SK-N-SH (cell line): Measurements from ENCODE around the gene APLP2. TPM values are rescaled to one million over a fixed set of nuclear protein-coding genes. Genes with fewer than 3 reads are reported as not detected.

Experiments used
- CTCF ChIA-PET: fragments of 300-600, 350-600 bp; formaldehyde crosslinking; extraction: SDS; loops from one replicate; lab custom pipeline; 2021; lab: Yijun Ruan, JAX
- POLR2A ChIA-PET: fragments of 350-600 bp; sonication (Branson Sonifier 250); formaldehyde crosslinking; extraction: SDS; loops from one replicate; lab custom pipeline; 2020; ENCODE audit warnings: antibody characterized with exemption, inconsistent platforms; lab: Yijun Ruan, JAX
- DNase-seq: peaks from one replicate; pipeline ENCODE4 v3.0.0; 2012
- H2AFZ ChIP-seq: fragments of 200-600 bp; sonication (generic); 2 replicates; pipeline ENCODE4 v1.8.1; 2016; ENCODE audit warnings: antibody characterized with exemption, mild to moderate bottlenecking, low read depth
- H3F3A ChIP-seq: fragments of 200-600 bp; sonication (generic); replicated peaks from 2 replicates; pipeline ENCODE3; 2016; ENCODE audit warnings: antibody characterized with exemption, mild to moderate bottlenecking; ENCODE audit not compliant: insufficient read depth
- H3K27ac ChIP-seq, 2 experiments: fragments of 200-500 bp in 1 of 2; fragments of 200-600 bp in 1 of 2; sonication (Bioruptor generic) in 1 of 2; sonication (generic), shearing (Covaris generic) in 1 of 2; 2 replicates each; pipeline versions ENCODE4 v1.5.1 to v1.6.1; 2014 to 2016; ENCODE audit warnings: low read depth in 2 of 2, inconsistent platforms in 1 of 2, low read length in 1 of 2, mild to moderate bottlenecking in 1 of 2, mixed read lengths in 1 of 2
- H3K27me3 ChIP-seq: fragments of 200-600 bp; sonication (generic), shearing (Covaris generic); 2 replicates; pipeline ENCODE4 v1.6.1; 2016; ENCODE audit warnings: mixed run types; ENCODE audit not compliant: insufficient read depth
- H3K36me3 ChIP-seq, 2 experiments: fragments of 200-500 bp in 1 of 2; fragments of 200-600 bp in 1 of 2; sonication (Bioruptor generic) in 1 of 2; sonication (generic) in 1 of 2; replicated peaks in 1 of 2; 2 replicates each; pipeline versions ENCODE3 to v1.5.1; 2014 to 2016; ENCODE audit warnings: low read length in 1 of 2, mild to moderate bottlenecking in 1 of 2; ENCODE audit not compliant: insufficient read depth in 2 of 2, control insufficient read depth in 1 of 2
- H3K4me1 ChIP-seq, 2 experiments: fragments of 200-500 bp in 1 of 2; fragments of 200-600 bp in 1 of 2; sonication (Bioruptor generic) in 1 of 2; sonication (generic), shearing (Covaris generic) in 1 of 2; 2 replicates each; pipeline versions ENCODE4 v1.5.1 to v1.6.1; 2014 to 2016; ENCODE audit warnings: low read depth in 1 of 2, low read length in 1 of 2, mixed run types in 1 of 2; ENCODE audit not compliant: insufficient read depth in 2 of 2, control insufficient read depth in 1 of 2
- H3K4me2 ChIP-seq: fragments of 200-600 bp; sonication (generic), shearing (Covaris generic); 2 replicates; pipeline ENCODE4 v1.6.1; 2017; ENCODE audit warnings: mixed run types
- H3K4me3 ChIP-seq, 2 experiments: fragments of 200-500 bp in 1 of 2; fragments of 200-600 bp in 1 of 2; sonication (Bioruptor generic) in 1 of 2; sonication (generic), shearing (Covaris generic) in 1 of 2; 2 replicates each; pipeline versions ENCODE4 v1.5.1 to v1.8.1; 2014 to 2016; ENCODE audit warnings: low read depth in 2 of 2, inconsistent platforms in 1 of 2, low read length in 1 of 2, mild to moderate bottlenecking in 1 of 2, mixed read lengths in 1 of 2, moderate library complexity in 1 of 2
- H3K79me2 ChIP-seq: fragments of 200-600 bp; sonication (generic); 2 replicates; pipeline ENCODE4 v1.8.1; 2017; ENCODE audit warnings: mild to moderate bottlenecking; ENCODE audit not compliant: insufficient read depth
- H3K9ac ChIP-seq: fragments of 200-600 bp; sonication (generic); 2 replicates; pipeline ENCODE4 v1.6.1; 2017; ENCODE audit warnings: mixed run types
- H3K9me2 ChIP-seq: fragments of 200-600 bp; sonication (generic); 2 replicates; pipeline ENCODE4 v1.6.1; 2017; ENCODE audit warnings: mixed run types
- H3K9me3 ChIP-seq: fragments of 200-600 bp; sonication (generic); 2 replicates; pipeline ENCODE4 v1.6.1; 2017; ENCODE audit warnings: mixed run types, mild to moderate bottlenecking, moderate library complexity
- H4K20me1 ChIP-seq: fragments of 200-600 bp; sonication (generic); 2 replicates; pipeline ENCODE4 v1.6.1; 2017; ENCODE audit warnings: mild to moderate bottlenecking, mixed run types; ENCODE audit not compliant: insufficient read depth
- CHD2 ChIP-seq: fragments of 150-350 bp; IDR thresholded peaks from 2 replicates; pipeline ENCODE4 v1.6.1; 2018; ENCODE audit warnings: low read length; ENCODE audit not compliant: partially characterized antibody
- ELF1 ChIP-seq: IDR thresholded peaks from 2 replicates; pipeline ENCODE4 v1.4.0; 2012
- EP300 ChIP-seq, 2 experiments: IDR thresholded peaks; 2 replicates each; pipeline versions ENCODE4 v1.4.0 to v1.6.1; 2012; ENCODE audit warnings: borderline replicate concordance in 1 of 2, low read depth in 1 of 2, low read length in 1 of 2
- EZH2phosphoT487 ChIP-seq: fragments of 200-600 bp; sonication (generic); IDR thresholded peaks from 2 replicates; pipeline ENCODE4 v1.6.1; 2017; ENCODE audit warnings: low read depth, mixed run types, mild to moderate bottlenecking, antibody characterized with exemption, moderate library complexity, borderline replicate concordance
- FOXJ3 ChIP-seq: sonication (generic); formaldehyde crosslinking; IDR thresholded peaks from 2 replicates; pipeline ENCODE4 v1.5.1; 2020; ENCODE audit warnings: mild to moderate bottlenecking, missing genetic modification reagents
- GATA2 ChIP-seq: sonication (generic); formaldehyde crosslinking; IDR thresholded peaks from 2 replicates; pipeline ENCODE4 v1.5.0; 2020; ENCODE audit warnings: mild to moderate bottlenecking, missing genetic modification reagents
- IRF3 ChIP-seq: fragments of 150-350 bp; IDR thresholded peaks from 2 replicates; pipeline ENCODE4 v1.6.1; 2016; ENCODE audit warnings: mild to moderate bottlenecking, low read depth, low read length
- JUND ChIP-seq: IDR thresholded peaks from 2 replicates; pipeline ENCODE4 v1.4.0; 2012
- MAX ChIP-seq: IDR thresholded peaks from 2 replicates; pipeline ENCODE4 v1.4.0; 2012; ENCODE audit warnings: low read depth
- MEF2A ChIP-seq: IDR thresholded peaks from 2 replicates; pipeline ENCODE4 v1.4.0; 2012; ENCODE audit warnings: low read depth, borderline replicate concordance
- PBX3 ChIP-seq: IDR thresholded peaks from 2 replicates; pipeline ENCODE4; 2012
- POLR2AphosphoS5 ChIP-seq: IDR thresholded peaks from 2 replicates; pipeline ENCODE4 v1.6.1; 2012; ENCODE audit warnings: low read depth, low read length
- RCOR1 ChIP-seq: fragments of 150-350 bp; IDR thresholded peaks from 2 replicates; pipeline ENCODE4 v1.6.1; 2017; ENCODE audit warnings: antibody characterized with exemption, low read length
- RFX5 ChIP-seq: IDR thresholded peaks from 2 replicates; pipeline ENCODE4 v1.6.1; 2012; ENCODE audit warnings: mild to moderate bottlenecking, improper control_type of control experiment, low read length
- TCF12 ChIP-seq: IDR thresholded peaks from 2 replicates; pipeline ENCODE4 v1.4.0; 2012
- TEAD4 ChIP-seq: IDR thresholded peaks from 2 replicates; pipeline ENCODE4 v1.4.0; 2012; ENCODE audit warnings: mild to moderate bottlenecking, borderline replicate concordance; ENCODE audit not compliant: insufficient read depth
- YY1 ChIP-seq: IDR thresholded peaks from 2 replicates; pipeline ENCODE4 v1.4.0; 2012; ENCODE audit warnings: low read depth, mild to moderate bottlenecking
- ZBTB33 ChIP-seq: IDR thresholded peaks from 2 replicates; pipeline ENCODE4 v1.4.0; 2012; ENCODE audit warnings: low read depth, borderline replicate concordance
- WGBS: methylation state at CpG from one replicate; pipeline ENCODE4 v1.1.6; 2017; ENCODE audit warnings: low lambda C conversion rate; 5-methylcytosine and 5-hydroxymethylcytosine counted together
- polyA plus RNA-seq, 3 experiments: library from polyadenylated mRNA; depleted of rRNA; stranded (reverse); fragments of >200 nt; gene quantifications; 2 replicates each; pipeline ENCODE4 v1.2.3, GENCODE V29; 2012

Gene APLP2
- polyA plus RNA-seq, 1 of the 3 experiments (the other 2 are of a cell fraction): 424 TPM

- CTCF ChIA-PET: no interaction called here
- 0 out of 2 replicates have a peak, but pooled peaks have one; percentile 49 for TF ChIP-seq RFX5
- no peak for TF ChIP-seq FOXJ3 (CRISPR knock-in tag)
- 0 out of 4 replicates have a peak, but pooled peaks of 1 of the 2 experiments have one; percentile 10 for TF ChIP-seq EP300 (IDR thresholded peaks at IDR 0.05; ENCODE audit: borderline replicate concordance in 1 of 2, low read depth in 1 of 2, low read length in 1 of 2)
- no peak overlapping the region for H3K4me2 ChIP-seq
- POLR2A ChIA-PET: no interaction called here
- H3K9me2 ChIP-seq: no peaks in the 10 kb centered on the region
- DNase-seq: no peak
- peaks cover 7% of the 10 kb centered on the region for H3F3A ChIP-seq
- no peaks in the 10 kb centered on the region for H3K27me3 ChIP-seq
- H3K4me1 ChIP-seq: no peaks in the 10 kb centered on the region
- H3K27ac ChIP-seq: no peak overlapping the region
- H2AFZ ChIP-seq: no peak overlapping the region
- H4K20me1 ChIP-seq: no peaks in the 10 kb centered on the region
- no peaks in the 10 kb centered on the region for H3K36me3 ChIP-seq
- H3K9ac ChIP-seq: no peak overlapping the region
- H3K4me3 ChIP-seq: no peak overlapping the region
- H3K9me3 ChIP-seq: no peaks in the 10 kb centered on the region
- H3K79me2 ChIP-seq: no peaks in the 10 kb centered on the region
- WGBS: 84% methylated on average over 3 of the region's 3 CpGs
Measured at GRCh38 chr11:130037058-130037457, 32.6 kb upstream of the APLP2 start.

GRCh38 chr11:130037881-130038585 lies 31.7 kb upstream of the APLP2 start:
- Histone ChIP-seq H3K9ac (no peak overlapping the region), H3K4me2 (no peak overlapping the region), H3F3A (peaks cover 6% of the 10 kb centered on the region), H3K36me3 (no peaks in the 10 kb centered on the region), H3K9me2 (no peaks in the 10 kb centered on the region), H2AFZ (no peak overlapping the region), H3K4me1 (no peaks in the 10 kb centered on the region), H3K9me3 (no peaks in the 10 kb centered on the region), H3K79me2 (no peaks in the 10 kb centered on the region), H3K27me3 (no peaks in the 10 kb centered on the region)
- CTCF ChIA-PET: no interaction called here
- no peak for TF ChIP-seq EZH2phosphoT487
- TF ChIP-seq, all 33 proteins: peak for 0
- DNase-seq: no peak
- H3K4me3 ChIP-seq: no peak overlapping the region
- POLR2A ChIA-PET: no interaction called here
- H4K20me1 ChIP-seq: no peaks in the 10 kb centered on the region
- WGBS: 82% methylated on average over 7 of the region's 7 CpGs
- no peak overlapping the region for H3K27ac ChIP-seq

GRCh38 chr11:130040281-130040940 lies 29.3 kb upstream of the APLP2 start:
- CTCF ChIA-PET: no interaction called here
- POLR2A ChIA-PET: no interaction called here

More at GRCh38 chr11:130040281-130040940, 29.3 kb upstream of the APLP2 start:
- TF ChIP-seq MAX (no peak), TCF12 (no peak), GATA2 (CRISPR knock-in tag) (no peak), MEF2A (no peak), CHD2 (no peak), IRF3 (no peak), POLR2AphosphoS5 (no peak), ELF1 (no peak), YY1 (no peak), TEAD4 (no peak), PBX3 (no peak), JUND (no peak), RCOR1 (no peak), ZBTB33 (no peak)
- H3K79me2 ChIP-seq: no peaks in the 10 kb centered on the region
- no peaks in the 10 kb centered on the region for H4K20me1 ChIP-seq
- H3K4me3 ChIP-seq: no peak overlapping the region
- no peak overlapping the region for H3K9ac ChIP-seq
- WGBS: 92% methylated on average over 39 of the region's 49 CpGs
- H3K9me3 ChIP-seq: no peaks in the 10 kb centered on the region
- no peaks in the 10 kb centered on the region for H3K27me3 ChIP-seq
- no peaks in the 10 kb centered on the region for H3K4me1 ChIP-seq
- H3K36me3 ChIP-seq: no peaks in the 10 kb centered on the region
- H3F3A ChIP-seq: no peaks in the 10 kb centered on the region
- H3K27ac ChIP-seq: no peak overlapping the region
- DNase-seq: no peak
- no peaks in the 10 kb centered on the region for H3K9me2 ChIP-seq
- H2AFZ ChIP-seq: no peak overlapping the region
- H3K4me2 ChIP-seq: no peak overlapping the region
